Type B pancreatic cell (in vitro differentiated cells): ENCODE measurements around the gene APOB. TPM values are rescaled to one million over a fixed set of nuclear protein-coding genes. Genes with fewer than 3 reads are reported as not detected.

Experiments used
- DNase-seq: peaks from one replicate; pipeline ENCODE4 v3.0.0; 2021; ENCODE audit warnings: mixed read lengths; ENCODE audit not compliant: unreplicated experiment; ENCODE audit errors: extremely low spot score
- H3K27ac Mint-ChIP-seq: 2 replicates; pipeline ENCODE4 v1.8.0; 2021; ENCODE audit warnings: mild to moderate bottlenecking, mixed read lengths
- H3K27me3 Mint-ChIP-seq: 2 replicates; pipeline ENCODE4 v1.8.0; 2021; ENCODE audit warnings: mixed read lengths
- H3K36me3 Mint-ChIP-seq: 2 replicates; pipeline ENCODE4 v1.8.0; 2021; ENCODE audit warnings: mixed read lengths
- H3K4me1 Mint-ChIP-seq: one replicate; pipeline ENCODE4 v1.8.0; 2021; ENCODE audit warnings: mixed read lengths; ENCODE audit not compliant: unreplicated experiment
- H3K4me3 Mint-ChIP-seq: 2 replicates; pipeline ENCODE4 v1.8.0; 2021; ENCODE audit warnings: mild to moderate bottlenecking, mixed read lengths
- H3K9me3 Mint-ChIP-seq: 2 replicates; pipeline ENCODE4 v1.8.0; 2021; ENCODE audit warnings: mixed read lengths
- CTCF ChIP-seq: fragments of 200-600 bp; sonication (generic); conservative IDR thresholded peaks from 2 replicates; pipeline ENCODE4 v1.5.0; 2021; ENCODE audit warnings: antibody characterized with exemption, mild to moderate bottlenecking
- total RNA-seq: library from RNA; stranded (reverse); gene quantifications from 2 replicates; pipeline ENCODE4 v1.2.1, GENCODE V29; 2021; ENCODE audit warnings: low replicate concordance

The APOB gene
- total RNA-seq, 1 donor from 2014 or later, result 19.6 TPM

DNA sequence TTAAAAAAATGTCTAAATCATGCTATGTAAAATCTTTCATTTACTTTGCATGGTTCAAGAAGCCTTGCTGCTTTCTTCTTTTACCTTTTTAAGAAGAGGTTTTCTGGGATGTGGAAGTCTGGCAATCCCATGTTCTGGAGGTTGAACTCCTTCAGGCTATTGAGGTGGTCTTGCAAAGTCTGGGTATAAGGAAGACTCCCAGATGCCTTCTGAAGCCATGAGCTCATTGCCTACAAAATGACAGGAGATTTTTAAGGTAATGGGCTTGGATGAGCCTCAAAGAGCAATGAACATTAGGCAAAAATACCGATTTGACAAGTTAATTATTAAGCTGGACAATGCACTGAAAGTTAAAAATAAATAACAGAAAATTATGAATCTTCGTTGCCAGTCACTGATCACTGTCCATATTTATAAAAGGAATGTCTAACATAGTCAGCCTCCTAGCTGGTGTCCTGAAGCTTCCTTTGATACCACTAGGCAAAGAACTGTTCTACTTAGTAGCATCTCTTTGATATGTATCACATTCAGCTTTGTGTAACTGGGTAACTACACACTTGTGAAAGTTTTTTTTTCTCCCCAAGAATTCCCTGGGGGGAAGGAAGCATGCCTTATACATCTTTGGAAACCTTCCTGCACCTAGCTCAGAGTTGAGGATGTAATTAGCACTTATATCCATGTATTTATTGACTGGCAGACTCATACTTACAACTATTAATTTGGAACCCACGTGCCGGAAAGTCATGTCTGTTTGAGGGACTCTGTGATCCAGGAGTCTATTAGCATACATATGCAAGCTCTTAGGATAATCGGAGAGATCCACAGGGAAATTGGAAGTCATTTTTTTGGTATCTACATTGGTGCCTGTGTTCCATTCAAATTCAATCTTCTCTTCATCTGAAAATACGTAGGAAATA, 29.3 kb downstream of the APOB start:
- TF ChIP-seq CTCF, result no peak
- H3K4me3 Mint-ChIP-seq, result no peak overlapping the region

DNA sequence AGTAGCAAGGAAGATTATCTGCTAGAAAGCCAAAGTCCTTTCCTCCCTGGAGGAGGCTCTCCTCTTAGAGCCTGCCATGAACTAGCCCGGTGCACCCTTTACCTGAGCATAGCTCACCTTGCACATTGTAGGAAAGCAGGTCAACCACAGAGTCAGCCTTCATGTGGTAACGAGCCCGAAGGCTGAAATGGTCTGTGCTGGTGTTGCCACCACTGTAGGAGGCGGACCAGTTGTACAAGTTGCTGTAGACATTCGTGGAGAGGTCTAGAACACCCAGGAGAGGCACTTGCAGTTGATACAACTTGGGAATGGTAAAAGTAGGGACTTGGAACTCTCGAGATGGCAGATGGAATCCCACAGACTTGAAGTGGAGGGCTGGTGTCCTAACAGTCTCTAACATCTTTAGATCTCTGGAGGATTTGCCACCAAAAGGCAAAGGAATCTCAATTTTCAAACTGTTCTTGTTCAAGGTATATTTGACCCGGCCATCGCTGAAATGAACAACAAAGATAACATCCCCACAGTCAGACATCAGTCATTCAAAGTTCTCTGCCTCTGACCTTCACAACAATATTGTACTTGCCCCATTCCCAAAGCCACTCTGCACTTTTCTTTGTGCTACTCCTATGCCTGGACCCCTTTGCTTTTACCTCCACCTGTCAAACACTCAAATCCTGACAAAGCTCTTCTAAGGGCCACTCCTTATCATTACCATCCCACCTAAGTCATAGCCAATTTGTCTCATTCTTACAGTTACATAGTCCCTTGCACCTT, 30.6 kb downstream of the APOB start:
- no peak for TF ChIP-seq CTCF
- no peak for DNase-seq
- H3K27me3 Mint-ChIP-seq, result no peaks in the 10 kb centered on the region
- peaks cover 4% of the 10 kb centered on the region for H3K9me3 Mint-ChIP-seq
- no peak overlapping the region for H3K27ac Mint-ChIP-seq
- no peak overlapping the region for H3K4me3 Mint-ChIP-seq
- H3K36me3 Mint-ChIP-seq, result peaks cover 3% of the 10 kb centered on the region
- peaks cover 4% of the 10 kb centered on the region for H3K4me1 Mint-ChIP-seq

More for the DNA sequence above, 29.3 kb downstream of the APOB start:
- no peaks in the 10 kb centered on the region for H3K27me3 Mint-ChIP-seq
- no peak overlapping the region for H3K27ac Mint-ChIP-seq
- H3K36me3 Mint-ChIP-seq, result peaks cover 3% of the 10 kb centered on the region
- no peak for DNase-seq
- H3K4me1 Mint-ChIP-seq, result peaks cover 4% of the 10 kb centered on the region
- H3K9me3 Mint-ChIP-seq, result peaks cover 7% of the 10 kb centered on the region

DNA sequence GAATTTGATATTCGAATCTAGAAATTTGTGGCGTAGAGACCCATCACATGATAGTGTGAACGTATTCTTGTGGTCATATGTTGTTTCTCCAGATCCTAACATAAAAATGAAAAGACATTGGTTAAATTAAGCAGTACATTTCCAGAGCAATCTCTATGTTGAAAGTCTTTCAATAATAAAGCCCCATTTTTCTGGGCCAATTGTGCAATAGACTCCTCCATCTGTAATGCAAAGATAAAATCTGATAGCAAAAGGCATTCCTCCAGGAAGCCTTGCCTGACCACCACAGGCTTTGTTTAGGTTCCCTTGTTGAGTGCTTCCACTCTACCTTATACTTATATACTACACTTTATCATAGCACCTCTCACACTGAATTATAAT, 31.3 kb downstream of the APOB start:
- H3K27ac Mint-ChIP-seq, result no peak overlapping the region
- no peaks in the 10 kb centered on the region for H3K36me3 Mint-ChIP-seq
- H3K4me1 Mint-ChIP-seq, result peaks cover 4% of the 10 kb centered on the region
- no peak for DNase-seq
- no peaks in the 10 kb centered on the region for H3K27me3 Mint-ChIP-seq
- TF ChIP-seq CTCF, result no peak
- no peak overlapping the region for H3K4me3 Mint-ChIP-seq
- no peaks in the 10 kb centered on the region for H3K9me3 Mint-ChIP-seq

DNA sequence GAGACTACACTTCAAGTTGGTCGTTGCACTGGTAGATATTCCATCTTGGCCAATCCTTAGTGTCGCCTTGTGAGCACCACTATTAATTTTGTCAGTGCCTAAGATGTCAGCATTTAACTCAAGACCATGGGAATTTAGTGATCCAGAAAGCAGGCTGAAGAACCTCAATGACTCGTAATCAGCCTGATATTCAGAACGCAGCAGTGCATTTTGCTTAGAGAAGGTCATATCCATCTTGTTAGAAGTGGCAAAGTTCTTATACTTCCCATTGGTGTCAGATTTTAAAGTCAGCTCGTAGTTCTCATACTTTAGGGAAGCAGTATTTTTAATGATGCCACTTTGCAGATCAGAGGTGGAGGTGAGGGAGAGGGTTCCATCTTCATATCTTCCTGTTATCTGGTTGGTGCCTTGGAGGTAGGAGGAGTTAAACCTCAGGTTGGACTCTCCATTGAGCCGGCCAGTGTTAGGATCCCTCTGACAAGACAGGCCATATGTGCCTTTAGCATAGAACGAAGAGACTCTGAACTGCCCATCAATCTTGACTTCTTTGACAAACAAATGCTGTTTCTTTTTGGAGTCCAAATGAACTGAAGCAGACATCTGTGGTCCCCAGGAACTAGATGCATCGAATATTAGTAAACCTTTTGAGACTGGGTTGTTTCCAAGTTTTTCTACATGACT, 31.9 kb downstream of the APOB start:
- no peak for DNase-seq
- no peaks in the 10 kb centered on the region for H3K9me3 Mint-ChIP-seq
- H3K4me3 Mint-ChIP-seq, result no peak overlapping the region
- peaks cover 4% of the 10 kb centered on the region for H3K4me1 Mint-ChIP-seq
- TF ChIP-seq CTCF, result no peak
- no peaks in the 10 kb centered on the region for H3K36me3 Mint-ChIP-seq
- H3K27ac Mint-ChIP-seq, result no peak overlapping the region
- H3K27me3 Mint-ChIP-seq, result no peaks in the 10 kb centered on the region

- TF ChIP-seq CTCF, result no peak
- Mint-ChIP-seq H3K4me1 (peaks cover 4% of the 10 kb centered on the region), H3K36me3 (no peaks in the 10 kb centered on the region)
These were observed 32.4 kb downstream of the APOB start for GRCh38 chr2:21011453-21011852.

More at GRCh38 chr2:21011453-21011852, 32.4 kb downstream of the APOB start:
- no peaks in the 10 kb centered on the region for H3K9me3 Mint-ChIP-seq
- no peak overlapping the region for H3K4me3 Mint-ChIP-seq
- H3K27ac Mint-ChIP-seq, result no peak overlapping the region
- H3K27me3 Mint-ChIP-seq, result peaks cover 5% of the 10 kb centered on the region
- DNase-seq, result no peak
